HepG2 (cell line): Measurements from ENCODE around the gene B4GALT1. TPM values are rescaled to one million over a fixed set of nuclear protein-coding genes. Genes with fewer than 3 reads are reported as not detected.

ENCODE experiments used
- ATAC-seq: fragments of 200-7000 bp; cut with Tn5 transposase; 3 replicates; pipeline ENCODE4 v1.9.1; 2020; ENCODE audit warnings: mild to moderate bottlenecking, moderate library complexity
- BruUV-seq: library from RNA; stranded (reverse); fragments of 400-500 nt; replicated peaks from 2 replicates; lab custom pipeline; 2021; lab: Mats Ljungman, UMichigan
- CTCF ChIA-PET: fragments of 300-600 bp; formaldehyde crosslinking; extraction: SDS; loops from one replicate; lab custom pipeline; 2021; ENCODE audit warnings: low total read pairs, inconsistent platforms, low intra/inter-chr PET ratio; lab: Yijun Ruan, JAX
- POLR2A ChIA-PET: fragments of 350-600 bp; sonication (Branson Sonifier 250); formaldehyde crosslinking; loops from one replicate; lab custom pipeline; 2020; ENCODE audit warnings: antibody characterized with exemption, inconsistent platforms; lab: Yijun Ruan, JAX
- DNase-seq: peaks from one replicate; pipeline ENCODE4 v3.0.0-alpha.2; 2015; ENCODE audit warnings: low spot score
- FAIRE-seq: peaks from 3 replicates; lab custom pipeline; 2011; peaks lifted over from hg19 to GRCh38; lab: Jason Lieb, UNC
- H2AFZ ChIP-seq: one replicate; pipeline ENCODE4 v1.6.1; 2011; ENCODE audit warnings: low read length, inconsistent platforms
- H3K27ac ChIP-seq: fragments of 300-600 bp; 3 replicates; pipeline ENCODE4 v1.8.0; 2011; ENCODE audit warnings: mixed run types, mild to moderate bottlenecking, mixed read lengths, low read length, inconsistent platforms; ENCODE audit not compliant: insufficient read depth; ENCODE audit errors: extremely low read length
- H3K27me3 ChIP-seq, 2 experiments: fragments of 200-600 bp in 1 of 2; 2 replicates in 1 of 2; 3 replicates in 1 of 2; pipeline versions ENCODE4 v1.6.0 to v1.8.0; 2011; ENCODE audit warnings: low read length in 2 of 2, mild to moderate bottlenecking in 2 of 2, moderate library complexity in 2 of 2, inconsistent platforms in 1 of 2; ENCODE audit not compliant: insufficient read depth in 2 of 2, control insufficient read depth in 1 of 2
- H3K36me3 ChIP-seq, 2 experiments: fragments of 200-600 bp in 1 of 2; replicated peaks in 1 of 2; 2 replicates in 1 of 2; 3 replicates in 1 of 2; pipeline versions ENCODE4 v1.5.1 to v1.8.0; 2011; ENCODE audit warnings: low read length in 2 of 2, inconsistent platforms in 1 of 2; ENCODE audit not compliant: insufficient read depth in 2 of 2, control insufficient read depth in 1 of 2
- H3K4me1 ChIP-seq: 2 replicates; pipeline ENCODE4 v1.5.1; 2012; ENCODE audit warnings: low read length, inconsistent platforms; ENCODE audit not compliant: insufficient read depth
- H3K4me2 ChIP-seq: 2 replicates; pipeline ENCODE4 v1.6.0; 2011; ENCODE audit warnings: low read depth, low read length, inconsistent platforms
- H3K4me3 ChIP-seq, 3 experiments: fragments of 200-600 bp in 1 of 3; sonication (generic), shearing (Covaris generic) in 1 of 3; replicated peaks in 1 of 3; 2 replicates each; pipeline ENCODE4 v1.5.1; 2011 to 2016; ENCODE audit warnings: low read length in 3 of 3, inconsistent platforms in 2 of 3, low read depth in 2 of 3, mild to moderate bottlenecking in 2 of 3, control low read depth in 1 of 3, mixed read lengths in 1 of 3; ENCODE audit not compliant: insufficient read depth in 1 of 3
- H3K79me2 ChIP-seq: one replicate; pipeline ENCODE4 v1.6.1; 2011; ENCODE audit warnings: low read length, inconsistent platforms; ENCODE audit not compliant: insufficient read depth
- H3K9ac ChIP-seq: 2 replicates; pipeline ENCODE4 v1.6.0; 2011; ENCODE audit warnings: mild to moderate bottlenecking, low read depth, low read length, inconsistent platforms; ENCODE audit not compliant: insufficient read depth
- H3K9me3 ChIP-seq: 2 replicates; pipeline ENCODE4 v1.5.1; 2012; ENCODE audit warnings: mild to moderate bottlenecking, low read length
- H4K20me1 ChIP-seq: 2 replicates; pipeline ENCODE4 v1.6.0; 2011; ENCODE audit warnings: inconsistent platforms, mild to moderate bottlenecking, low read length, moderate library complexity; ENCODE audit not compliant: insufficient read depth
- CENPBD1 ChIP-seq: sonication (generic); formaldehyde crosslinking; IDR thresholded peaks from 2 replicates; pipeline ENCODE4 v1.8.0; 2022; ENCODE audit warnings: missing genetic modification reagents, low read depth, mild to moderate bottlenecking, borderline replicate concordance
- DMAP1 ChIP-seq: IDR thresholded peaks from 2 replicates; pipeline ENCODE4 v1.6.1; 2016
- EEA1 ChIP-seq: sonication (generic); formaldehyde crosslinking; IDR thresholded peaks from 2 replicates; pipeline ENCODE4 v1.5.1; 2020; ENCODE audit warnings: mild to moderate bottlenecking, missing genetic modification reagents, borderline replicate concordance
- FIP1L1 ChIP-seq: fragments of 200-400 bp; formaldehyde crosslinking; IDR thresholded peaks from 2 replicates; pipeline ENCODE4 v1.6.1; 2018; ENCODE audit warnings: low read depth, mild to moderate bottlenecking, low read length, moderate library complexity, borderline replicate concordance; ENCODE audit not compliant: insufficient read depth
- MTA3 ChIP-seq: sonication (generic); formaldehyde crosslinking; IDR thresholded peaks from 2 replicates; pipeline ENCODE4 v1.4.0; 2020; ENCODE audit warnings: missing genetic modification reagents
- NFE2L2 ChIP-seq: fragments of 150-350 bp; IDR thresholded peaks from 2 replicates; pipeline ENCODE4 v1.6.1; 2014; ENCODE audit warnings: low read length
- REXO4 ChIP-seq: sonication (generic); formaldehyde crosslinking; IDR thresholded peaks from 2 replicates; pipeline ENCODE4 v1.8.0; 2022; ENCODE audit warnings: missing genetic modification reagents, mild to moderate bottlenecking, borderline replicate concordance
- TBX3 ChIP-seq: fragments of 450-650 bp; IDR thresholded peaks from 2 replicates; pipeline ENCODE4 v1.6.1; 2017; ENCODE audit warnings: antibody characterized with exemption, mild to moderate bottlenecking, inconsistent platforms, borderline replicate concordance
- TEAD2 ChIP-seq: sonication (generic); formaldehyde crosslinking; IDR thresholded peaks from 2 replicates; pipeline ENCODE4 v1.9.0; 2021; ENCODE audit warnings: missing genetic modification reagents
- ZFP36L1 ChIP-seq: sonication (generic); formaldehyde crosslinking; IDR thresholded peaks from 2 replicates; pipeline ENCODE4 v1.8.0; 2022; ENCODE audit warnings: mild to moderate bottlenecking, missing genetic modification reagents, moderate library complexity
- ZNF552 ChIP-seq: sonication (generic); formaldehyde crosslinking; IDR thresholded peaks from 2 replicates; pipeline ENCODE4 v1.9.0; 2022; ENCODE audit warnings: missing genetic modification reagents, mild to moderate bottlenecking, borderline replicate concordance
- ZNF709 ChIP-seq: sonication (generic); formaldehyde crosslinking; IDR thresholded peaks from 2 replicates; pipeline ENCODE4 v1.5.0; 2020; ENCODE audit warnings: mild to moderate bottlenecking, missing genetic modification reagents
- ZNF724P ChIP-seq: sonication (generic); formaldehyde crosslinking; IDR thresholded peaks from 2 replicates; pipeline ENCODE4 v1.8.0; 2022; ENCODE audit warnings: missing genetic modification reagents, borderline replicate concordance
- WGBS: methylation state at CpG from one replicate; pipeline ENCODE4 v1.1.6; 2017; ENCODE audit warnings: low lambda C conversion rate; 5-methylcytosine and 5-hydroxymethylcytosine counted together
- in situ Hi-C: cut with HindIII; loops from 2 replicates; pipeline ENCODE4 v1.10.0; 2017; ENCODE audit warnings: low pct_unique_long_range_greater_than_20kb; ENCODE audit not compliant: extremely low pct_ligation_motif_present
- intact Hi-C: fragments of 100-400 bp; cut with micrococcal nuclease; formaldehyde crosslinking; loops from one replicate; pipeline ENCODE4 v1.10.0; 2022; ENCODE audit not compliant: unreplicated experiment
- polyA plus RNA-seq, 8 experiments: library from polyadenylated mRNA; depleted of rRNA in 3 of 8; stranded (reverse) in 7 of 8; unstranded in 1 of 8; fragments of >200 nt; fragmentation: Illumina TruSeq in 4 of 8; extraction: Trizol in 4 of 8; gene quantifications; 2 replicates each; pipeline versions ENCODE4 v1.2.1 to v1.2.3, GENCODE V29; 2011 to 2016; ENCODE audit warnings: low read depth in 4 of 8, missing spikeins in 1 of 8, mixed read lengths in 1 of 8; ENCODE audit not compliant: insufficient read depth in 1 of 8
- total RNA-seq, 5 experiments: library from RNA; depleted of rRNA; stranded (reverse); fragments of >200 nt; fragmentation: Illumina TruSeq; extraction: Trizol; gene quantifications; 2 replicates each; pipeline ENCODE4 v1.2.3, GENCODE V29; 2016; ENCODE audit warnings: low read depth in 1 of 5
- TF ChIP-seq, protein P1 (sequence below): sonication (generic); formaldehyde crosslinking; conservative IDR thresholded peaks from 2 replicates; pipeline ENCODE4 v1.8.0; 2022; ENCODE audit warnings: missing genetic modification reagents

The B4GALT1 gene
- total and polyA plus RNA-seq, 2 of the 13 experiments (the other 11 are each of a cell fraction or from before 2014, with no cell fraction given): 15.7 to 33.5 TPM

DNA sequence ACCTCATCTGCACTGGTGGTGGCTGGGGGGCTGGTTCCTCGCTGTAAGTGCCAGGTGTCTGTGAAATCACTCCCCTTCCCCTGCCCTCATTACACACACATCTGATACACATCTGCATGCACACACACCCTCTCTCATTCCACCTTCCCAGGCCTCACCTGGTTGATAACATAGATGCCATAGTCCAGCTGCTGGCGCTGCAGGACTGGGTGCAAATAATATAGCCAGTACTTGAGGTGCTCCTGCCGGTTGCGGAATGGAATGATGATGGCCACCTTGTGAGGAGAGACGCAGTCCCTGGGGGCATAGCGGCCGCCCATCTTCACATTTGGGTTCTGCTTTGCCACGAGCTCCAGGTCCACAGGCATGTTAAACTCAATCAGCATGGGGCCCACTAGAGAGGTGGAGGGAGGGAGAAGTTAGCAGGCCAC, 32.1 kb downstream of the B4GALT1 start (continued):
- no peak for TF ChIP-seq ZNF552 (CRISPR knock-in tag)

- ATAC-seq: no peak
- Histone ChIP-seq H2AFZ (no peak overlapping the region), H3K79me2 (peaks cover 12% of the 10 kb centered on the region), H3K36me3 (peaks cover 19 to 63% of the 10 kb centered on the region in 2 experiments), H3K9ac (no peak overlapping the region), H3K27ac (no peak overlapping the region), H3K4me3 (no peak overlapping the region), H3K4me2 (no peak overlapping the region), H3K27me3 (no peaks in the 10 kb centered on the region), H3K4me1 (peaks cover 22% of the 10 kb centered on the region), H3K9me3 (no peaks in the 10 kb centered on the region), H4K20me1 (peaks cover 22% of the 10 kb centered on the region)
- FAIRE-seq: no peak
- intact Hi-C loops: loop anchor here (5.0 kb wide), 1 partner anchor 34 kb away; the partner anchor contains the start of gene B4GALT1
- BruUV-seq: TSS peak; percentile 7
- CTCF ChIA-PET: no interaction called here
- in situ Hi-C loops: no loop called here
- TF ChIP-seq ZNF724P (CRISPR knock-in tag): no peak
- TF ChIP-seq REXO4: no peak
- no peak for TF ChIP-seq MTA3 (CRISPR knock-in tag)
- TF ChIP-seq TEAD2 (CRISPR knock-in tag): no peak
- TF ChIP-seq, protein P1, sequence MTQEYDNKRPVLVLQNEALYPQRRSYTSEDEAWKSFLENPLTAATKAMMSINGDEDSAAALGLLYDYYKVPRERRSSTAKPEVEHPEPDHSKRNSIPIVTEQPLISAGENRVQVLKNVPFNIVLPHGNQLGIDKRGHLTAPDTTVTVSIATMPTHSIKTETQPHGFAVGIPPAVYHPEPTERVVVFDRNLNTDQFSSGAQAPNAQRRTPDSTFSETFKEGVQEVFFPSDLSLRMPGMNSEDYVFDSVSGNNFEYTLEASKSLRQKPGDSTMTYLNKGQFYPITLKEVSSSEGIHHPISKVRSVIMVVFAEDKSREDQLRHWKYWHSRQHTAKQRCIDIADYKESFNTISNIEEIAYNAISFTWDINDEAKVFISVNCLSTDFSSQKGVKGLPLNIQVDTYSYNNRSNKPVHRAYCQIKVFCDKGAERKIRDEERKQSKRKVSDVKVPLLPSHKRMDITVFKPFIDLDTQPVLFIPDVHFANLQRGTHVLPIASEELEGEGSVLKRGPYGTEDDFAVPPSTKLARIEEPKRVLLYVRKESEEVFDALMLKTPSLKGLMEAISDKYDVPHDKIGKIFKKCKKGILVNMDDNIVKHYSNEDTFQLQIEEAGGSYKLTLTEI: no peak
- no peak for TF ChIP-seq ZNF709 (CRISPR knock-in tag)
- TF ChIP-seq NFE2L2: no peak
- TF ChIP-seq CENPBD1 (CRISPR knock-in tag): no peak
- TF ChIP-seq ZFP36L1: no peak
- no peak for TF ChIP-seq DMAP1 (CRISPR knock-in tag)
- TF ChIP-seq TBX3: no peak
- TF ChIP-seq EEA1 (CRISPR knock-in tag): no peak
- TF ChIP-seq FIP1L1: no peak
- DNase-seq: no peak
- 97% methylated on average over 6 of the region's 7 CpGs for WGBS
- POLR2A ChIA-PET: no interaction called here
Measured at GRCh38 chr9:33133186-33133585, 34.0 kb downstream of the B4GALT1 start.
